Astrocyte (in vitro differentiated cells and primary cell): ENCODE results near the gene RASGRP2. TPM values are rescaled to one million over a fixed set of nuclear protein-coding genes. Genes with fewer than 3 reads are reported as not detected.
A peak's percentile ranks its signal among the peaks of the same experiment; 100 is the strongest.

ENCODE experiments used
- DNase-seq: peaks from one replicate; pipeline ENCODE4 v3.0.0-alpha.2; 2010; ENCODE audit warnings: low read depth
- FAIRE-seq: peaks from 2 replicates; lab custom pipeline; 2011; peaks lifted over from hg19 to GRCh38; lab: Jason Lieb, UNC
- H2AFZ ChIP-seq: 2 replicates; pipeline ENCODE4 v1.6.0; 2012; ENCODE audit warnings: low read depth, low read length, inconsistent platforms
- H3K27ac ChIP-seq: 2 replicates; pipeline ENCODE4 v1.5.1; 2011; ENCODE audit warnings: low read depth, low read length, inconsistent platforms
- H3K27me3 ChIP-seq: 2 replicates; pipeline ENCODE4 v1.6.0; 2011; ENCODE audit warnings: low read length, inconsistent platforms; ENCODE audit not compliant: insufficient read depth
- H3K36me3 ChIP-seq: 2 replicates; pipeline ENCODE4 v1.5.1; 2011; ENCODE audit warnings: low read length, inconsistent platforms; ENCODE audit not compliant: insufficient read depth
- H3K4me1 ChIP-seq: 2 replicates; pipeline ENCODE4 v1.5.1; 2011; ENCODE audit warnings: low read length, inconsistent platforms; ENCODE audit not compliant: insufficient read depth
- H3K4me2 ChIP-seq: 2 replicates; pipeline ENCODE4 v1.6.0; 2012; ENCODE audit warnings: low read length, inconsistent platforms
- H3K4me3 ChIP-seq: 2 replicates; pipeline ENCODE4 v1.5.1; 2011; ENCODE audit warnings: low read depth, mild to moderate bottlenecking, low read length, inconsistent platforms; ENCODE audit not compliant: insufficient read depth
- H3K79me2 ChIP-seq: 2 replicates; pipeline ENCODE4 v1.6.0; 2012; ENCODE audit warnings: mild to moderate bottlenecking, low read length, inconsistent platforms; ENCODE audit not compliant: insufficient read depth
- H3K9ac ChIP-seq: 2 replicates; pipeline ENCODE4 v1.6.0; 2012; ENCODE audit warnings: mild to moderate bottlenecking, low read length, inconsistent platforms
- H3K9me3 ChIP-seq: 2 replicates; pipeline ENCODE4 v1.5.1; 2012; ENCODE audit warnings: low read depth, mild to moderate bottlenecking, low read length, inconsistent platforms; ENCODE audit not compliant: insufficient read depth
- H4K20me1 ChIP-seq: 2 replicates; pipeline ENCODE4 v1.6.0; 2012; ENCODE audit warnings: low read length, inconsistent platforms; ENCODE audit not compliant: insufficient read depth
- H3K27ac Mint-ChIP-seq: one replicate; pipeline ENCODE4 v1.8.0; 2021; ENCODE audit warnings: mild to moderate bottlenecking, mixed read lengths; ENCODE audit not compliant: unreplicated experiment
- H3K27me3 Mint-ChIP-seq: one replicate; pipeline ENCODE4 v1.8.0; 2021; ENCODE audit warnings: low read depth, mixed read lengths; ENCODE audit not compliant: unreplicated experiment
- H3K36me3 Mint-ChIP-seq: one replicate; pipeline ENCODE4 v1.8.0; 2021; ENCODE audit warnings: low read depth, mixed read lengths; ENCODE audit not compliant: unreplicated experiment
- H3K4me1 Mint-ChIP-seq: one replicate; pipeline ENCODE4 v1.8.0; 2021; ENCODE audit warnings: low read depth, mixed read lengths; ENCODE audit not compliant: unreplicated experiment
- H3K4me3 Mint-ChIP-seq: one replicate; pipeline ENCODE4 v1.8.0; 2021; ENCODE audit warnings: mild to moderate bottlenecking, moderate library complexity, mixed read lengths; ENCODE audit not compliant: unreplicated experiment
- H3K9me3 Mint-ChIP-seq: one replicate; pipeline ENCODE4 v1.8.0; 2021; ENCODE audit warnings: mild to moderate bottlenecking, mixed read lengths; ENCODE audit not compliant: unreplicated experiment
- EZH2 ChIP-seq: IDR thresholded peaks from 2 replicates; pipeline ENCODE4 v1.6.1; 2012; ENCODE audit warnings: mild to moderate bottlenecking, low read length, inconsistent platforms; ENCODE audit not compliant: insufficient read depth
- total RNA-seq: library from RNA; stranded (reverse); gene quantifications from 2 replicates; pipeline ENCODE4 v1.2.1, GENCODE V29; 2021
- TF ChIP-seq, protein P1 (sequence below): IDR thresholded peaks from 2 replicates; pipeline ENCODE4 v1.5.1; 2011; ENCODE audit warnings: low read depth, mild to moderate bottlenecking, inconsistent platforms, low read length, moderate library complexity; ENCODE audit not compliant: insufficient read depth

RASGRP2 gene
- total RNA-seq, 1 donor from 2014 or later = 3.9 TPM

DNA sequence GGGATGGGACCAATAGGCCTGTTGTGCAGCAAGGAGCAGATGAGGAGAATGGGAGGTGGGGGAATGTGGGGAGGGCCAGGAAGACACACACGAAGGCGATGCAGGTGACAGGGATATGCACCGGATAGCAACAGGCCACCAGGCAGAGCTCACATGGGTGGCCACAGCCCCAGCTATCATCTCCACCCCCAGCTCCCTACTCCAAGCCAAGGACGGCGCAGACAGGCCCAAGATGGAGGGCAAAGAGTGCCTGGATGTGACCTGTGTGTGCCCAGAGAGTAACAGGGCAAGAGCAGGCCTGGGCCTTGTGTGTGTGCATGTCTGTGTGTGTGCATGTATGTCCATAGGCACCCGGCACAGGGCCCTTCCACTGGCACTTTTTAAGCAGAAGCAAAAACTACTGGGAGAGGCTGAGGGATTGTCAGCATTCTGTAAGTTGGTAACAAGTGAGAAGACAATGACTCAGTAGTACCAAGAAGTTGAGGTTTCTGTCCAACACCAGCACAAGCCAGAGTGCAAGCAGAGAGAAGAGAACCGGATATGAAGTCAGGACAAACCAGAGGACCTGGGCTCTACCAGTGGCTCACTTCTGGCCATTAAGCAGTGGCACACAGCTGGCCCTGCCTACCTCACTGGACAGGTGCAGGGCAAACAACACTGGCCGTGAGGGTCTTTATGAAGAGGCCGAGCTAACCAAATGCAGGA is 57.3 kb downstream of the RASGRP2 start:
- Histone ChIP-seq H2AFZ (no peak overlapping the region), H4K20me1 (no peaks in the 10 kb centered on the region), H3K9ac (no peak overlapping the region), H3K36me3 (no peaks in the 10 kb centered on the region), H3K79me2 (no peaks in the 10 kb centered on the region), H3K27me3 (peaks cover 22% of the 10 kb centered on the region), H3K4me1 (peaks cover 3% of the 10 kb centered on the region), H3K4me2 (no peak overlapping the region), H3K4me3 (no peak overlapping the region), H3K27ac (no peak overlapping the region), H3K9me3 (no peaks in the 10 kb centered on the region)
- Mint-ChIP-seq H3K4me1 (no peaks in the 10 kb centered on the region), H3K36me3 (peaks cover 7% of the 10 kb centered on the region), H3K9me3 (peaks cover 3% of the 10 kb centered on the region), H3K27me3 (peaks cover 62% of the 10 kb centered on the region), H3K27ac (no peak overlapping the region), H3K4me3 (no peak overlapping the region)
- FAIRE-seq (no peak), DNase-seq (peak; percentile 8)
- TF ChIP-seq EZH2 = no peak
- TF ChIP-seq, protein P1, sequence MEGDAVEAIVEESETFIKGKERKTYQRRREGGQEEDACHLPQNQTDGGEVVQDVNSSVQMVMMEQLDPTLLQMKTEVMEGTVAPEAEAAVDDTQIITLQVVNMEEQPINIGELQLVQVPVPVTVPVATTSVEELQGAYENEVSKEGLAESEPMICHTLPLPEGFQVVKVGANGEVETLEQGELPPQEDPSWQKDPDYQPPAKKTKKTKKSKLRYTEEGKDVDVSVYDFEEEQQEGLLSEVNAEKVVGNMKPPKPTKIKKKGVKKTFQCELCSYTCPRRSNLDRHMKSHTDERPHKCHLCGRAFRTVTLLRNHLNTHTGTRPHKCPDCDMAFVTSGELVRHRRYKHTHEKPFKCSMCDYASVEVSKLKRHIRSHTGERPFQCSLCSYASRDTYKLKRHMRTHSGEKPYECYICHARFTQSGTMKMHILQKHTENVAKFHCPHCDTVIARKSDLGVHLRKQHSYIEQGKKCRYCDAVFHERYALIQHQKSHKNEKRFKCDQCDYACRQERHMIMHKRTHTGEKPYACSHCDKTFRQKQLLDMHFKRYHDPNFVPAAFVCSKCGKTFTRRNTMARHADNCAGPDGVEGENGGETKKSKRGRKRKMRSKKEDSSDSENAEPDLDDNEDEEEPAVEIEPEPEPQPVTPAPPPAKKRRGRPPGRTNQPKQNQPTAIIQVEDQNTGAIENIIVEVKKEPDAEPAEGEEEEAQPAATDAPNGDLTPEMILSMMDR = no peak

DNA sequence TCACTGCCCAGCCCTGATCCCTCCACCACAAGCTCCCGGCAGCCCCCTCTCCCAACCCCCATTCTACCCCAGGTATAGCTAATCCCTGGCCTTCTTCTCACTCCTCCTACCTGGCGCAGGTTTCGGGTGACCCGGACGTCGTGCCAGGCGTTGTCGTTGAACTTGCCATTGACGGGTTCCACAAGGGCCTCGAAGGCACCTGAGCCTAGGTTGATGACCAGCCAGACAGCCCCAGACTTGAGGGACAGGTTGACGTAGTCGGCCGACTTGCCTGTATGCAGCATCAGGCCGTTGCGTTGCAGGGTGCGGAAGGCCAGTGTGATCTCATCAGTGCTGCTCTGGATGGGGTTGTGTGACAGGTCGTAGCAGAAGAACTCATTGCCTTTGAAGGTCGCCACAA is 58.4 kb downstream of the RASGRP2 start:
- TF ChIP-seq EZH2 = no peak
- TF ChIP-seq, protein P1 = no peak
- no peak overlapping the region for H3K4me3 Mint-ChIP-seq
- H3K27ac Mint-ChIP-seq = no peak overlapping the region
- Histone ChIP-seq H4K20me1 (no peaks in the 10 kb centered on the region), H3K9me3 (no peaks in the 10 kb centered on the region), H3K4me3 (no peak overlapping the region), H3K27ac (no peak overlapping the region), H3K36me3 (no peaks in the 10 kb centered on the region), H2AFZ (no peak overlapping the region), H3K4me2 (no peak overlapping the region), H3K4me1 (peaks cover 3% of the 10 kb centered on the region), H3K9ac (no peak overlapping the region), H3K27me3 (peaks cover 24% of the 10 kb centered on the region), H3K79me2 (no peaks in the 10 kb centered on the region)
- H3K36me3 Mint-ChIP-seq = peaks cover 5% of the 10 kb centered on the region
- peaks cover 3% of the 10 kb centered on the region for H3K9me3 Mint-ChIP-seq
- no peak for FAIRE-seq
- no peaks in the 10 kb centered on the region for H3K4me1 Mint-ChIP-seq
- peaks cover 60% of the 10 kb centered on the region for H3K27me3 Mint-ChIP-seq
- DNase-seq = no peak

DNA sequence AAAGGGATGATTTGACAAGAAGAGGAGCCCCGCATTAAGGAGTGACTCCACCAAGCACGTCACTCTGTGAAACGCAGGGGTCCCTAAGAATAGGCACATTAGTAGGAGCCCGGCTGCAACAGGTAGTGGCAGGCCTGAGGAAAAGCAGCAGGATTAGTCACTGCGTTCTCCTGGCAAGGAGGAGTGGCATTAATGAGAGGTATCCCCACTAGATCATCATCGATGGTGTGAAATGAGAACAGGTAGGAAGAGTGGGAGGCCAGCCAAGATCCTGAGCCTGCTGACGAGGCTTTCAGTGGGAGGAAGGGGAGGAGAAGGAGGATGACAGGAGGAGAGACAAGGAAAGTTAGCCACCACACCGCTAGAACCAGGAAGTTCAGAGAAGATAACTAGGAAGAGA is 59.6 kb downstream of the RASGRP2 start:
- Histone ChIP-seq H3K4me1 (peaks cover 3% of the 10 kb centered on the region), H3K9me3 (no peaks in the 10 kb centered on the region), H4K20me1 (no peaks in the 10 kb centered on the region), H3K4me2 (no peak overlapping the region), H2AFZ (no peak overlapping the region), H3K79me2 (no peaks in the 10 kb centered on the region), H3K4me3 (no peak overlapping the region), H3K9ac (no peak overlapping the region), H3K27me3 (peaks cover 30% of the 10 kb centered on the region), H3K27ac (no peak overlapping the region), H3K36me3 (no peaks in the 10 kb centered on the region)
- H3K27ac Mint-ChIP-seq = no peak overlapping the region
- TF ChIP-seq EZH2 = no peak
- TF ChIP-seq, protein P1 = no peak
- no peak for DNase-seq
- H3K4me3 Mint-ChIP-seq = no peak overlapping the region
- H3K27me3 Mint-ChIP-seq = peaks cover 65% of the 10 kb centered on the region
- H3K9me3 Mint-ChIP-seq = peaks cover 3% of the 10 kb centered on the region
- FAIRE-seq = no peak
- peaks cover 5% of the 10 kb centered on the region for H3K36me3 Mint-ChIP-seq
- no peaks in the 10 kb centered on the region for H3K4me1 Mint-ChIP-seq
